Measurements from ENCODE around the gene ARL6IP1. TPM values are rescaled to one million over a fixed set of nuclear protein-coding genes. Genes with fewer than 3 reads are reported as not detected.

The ARL6IP1 gene
- polyA plus RNA-seq (2011; rRNA removed) (403 and 479 TPM in 2 replicates), polyA plus RNA-seq (2017; fragmentation: RNase III; extraction: RNeasy Plus Mini Kit Qiagen cat#74134 plus additional on column Dnase treatment) (435 to 459 TPM (median 456 TPM) in 3 replicates), polyA minus RNA-seq (2011; rRNA and poly(A)+ RNA removed) (412 and 429 TPM in 2 replicates)
- 165 and 196 TPM in 2 replicates for polyA plus RNA-seq (2012; cell fraction: cytosol; rRNA removed)
- 108 and 220 TPM in 2 replicates for polyA plus RNA-seq (2012; cell fraction: nucleus; rRNA removed)

- WGBS (ENCODE audit: missing lambda C conversion rate) = 2% methylated on average over 35 of the region's 77 CpGs
- POLR2A ChIA-PET = interaction anchor here (0.6 to 5.7 kb wide), 30 partner anchors 9 to 754 kb away, joined by 3 to 208 read pairs (median 4); partner anchors contain the start of genes COQ7, ITPRIPL2, RPS15A and TMC7
- peak; percentile 78 for FAIRE-seq
- TF ChIP-seq ATOH8 (CRISPR knock-in tag; IDR thresholded peaks at IDR 0.05; ENCODE audit: low read depth) = no peak
- TF ChIP-seq POLR2A (IDR thresholded peaks at IDR 0.05; ENCODE audit: low read length) = peak; percentile 100
- TF ChIP-seq TP53 (CRISPR knock-in tag; IDR thresholded peaks at IDR 0.05) = peak; percentile 91
- peak; percentile 49 to 63 for TF ChIP-seq RAD21 (conservative IDR thresholded peaks at IDR 0.05 in 1 of 2, IDR thresholded peaks at IDR 0.05 in 1 of 2)
- TF ChIP-seq HMGXB4 (CRISPR knock-in tag; IDR thresholded peaks at IDR 0.05; ENCODE audit: borderline replicate concordance) = no peak
- TF ChIP-seq FOSL2 (IDR thresholded peaks at IDR 0.05) = no peak
- no peak for TF ChIP-seq FOSL2 (CRISPR knock-in tag; IDR thresholded peaks at IDR 0.05)
- TF ChIP-seq GATA3 (IDR thresholded peaks at IDR 0.05; ENCODE audit: borderline replicate concordance) = no peak
- TF ChIP-seq JUN (IDR thresholded peaks at IDR 0.05) = peak; percentile 93 to 96
- TF ChIP-seq ZNF302 (CRISPR knock-in tag; IDR thresholded peaks at IDR 0.05) = no peak
- no peak for TF ChIP-seq RCOR1 (IDR thresholded peaks at IDR 0.05; ENCODE audit: low read depth, low read length)
- TF ChIP-seq PBX3 (IDR thresholded peaks at IDR 0.05) = peak; percentile 83
- TF ChIP-seq KDM1A (IDR thresholded peaks at IDR 0.05; ENCODE audit: low read depth) = no peak
- TF ChIP-seq ESRRA (IDR thresholded peaks at IDR 0.05; ENCODE audit: borderline replicate concordance, low read length) = no peak
- TF ChIP-seq ELK1 (IDR thresholded peaks at IDR 0.05; ENCODE audit: low read depth, low read length) = no peak
- no peak for TF ChIP-seq CBX8 (IDR thresholded peaks at IDR 0.05)
- peak; percentile 43; the same call in 1 of the 2 replicates for TF ChIP-seq REST (IDR thresholded peaks at IDR 0.05)
- TF ChIP-seq CTCF (IDR thresholded peaks at IDR 0.05) = peak; percentile 87
- TF ChIP-seq MAZ (IDR thresholded peaks at IDR 0.05; ENCODE audit: borderline replicate concordance, low read depth, low read length) = no peak; the same call in 1 of the 2 replicates
- no peak for TF ChIP-seq HES2 (IDR thresholded peaks at IDR 0.05)
- no peak for TF ChIP-seq ZFP36 (IDR thresholded peaks at IDR 0.05; ENCODE audit: borderline replicate concordance, partially characterized antibody)
- peak; percentile 85; the same call in 1 of the 2 replicates for TF ChIP-seq FOSB (CRISPR knock-in tag; IDR thresholded peaks at IDR 0.05)
- peak; percentile 52; the same call in 2 of the 3 replicates for TF ChIP-seq SMC3 (IDR thresholded peaks at IDR 0.05)
- no peak for TF ChIP-seq NR3C1 (IDR thresholded peaks at IDR 0.05)
- peak; percentile 65 for TF ChIP-seq MAFK (IDR thresholded peaks at IDR 0.05; ENCODE audit: partially characterized antibody)
- TF ChIP-seq HDAC2 (IDR thresholded peaks at IDR 0.05) = no peak
These were observed at the start of gene ARL6IP1 for GRCh38 chr16:18801145-18801972. TSS of gene ARL6IP1 (minus strand) at chr16:18801549. CDS start at chr16:18801466, 83 bp downstream.

More at GRCh38 chr16:18801145-18801972, at the start of gene ARL6IP1:
- Histone ChIP-seq H3K4me3 (peak within 1 kb of the TSS; percentile 92), H3K27ac (peak within 1 kb of the TSS; percentile 87 to 94), H3K4me1 (peaks cover 61% of the 10 kb centered on the region), H3K9me3 (no peaks in the 10 kb centered on the region), H3K4me2 (peak within 1 kb of the TSS; percentile 97)
- peak; percentile 93 to 95 for ATAC-seq
- DNase-seq (ENCODE audit: low read depth in 1 of 2, low spot score in 1 of 2) = peak; percentile 97 to 100
- CTCF ChIA-PET = interaction anchor here (0.5 to 4.0 kb wide), 39 partner anchors 9 to 1008 kb away, joined by 3 to 52 read pairs (median 4); partner anchors contain the start of gene RPS15A
